Tibial nerve (tissue), 4 donors: ENCODE data around the gene PLK5.

Source experiments
- EP300 ChIP-seq, 2 donors: sonication (generic); formaldehyde crosslinking; IDR thresholded peaks; one replicate each; pipeline ENCODE4 v1.6.1; 2017; ENCODE audit warnings: antibody characterized with exemption in 2 of 2, mild to moderate bottlenecking in 1 of 2
- POLR2A ChIP-seq, 2 donors: fragments of 450-650 bp; IDR thresholded peaks; one replicate each; pipeline ENCODE4 v1.6.1; 2017; ENCODE audit warnings: antibody characterized with exemption in 2 of 2, mild to moderate bottlenecking in 2 of 2, moderate library complexity in 2 of 2
- TF ChIP-seq, protein P1 (sequence below), 5 experiments: fragments of 200-600 bp in 3 of 5; fragments of 450-650 bp in 2 of 5; sonication (generic) in 3 of 5; IDR thresholded peaks; one replicate each; pipeline ENCODE4 v1.5.1; 2016 to 2019; ENCODE audit warnings: antibody characterized with exemption in 5 of 5, mild to moderate bottlenecking in 3 of 5, moderate library complexity in 2 of 5

- TF ChIP-seq, protein P1, sequence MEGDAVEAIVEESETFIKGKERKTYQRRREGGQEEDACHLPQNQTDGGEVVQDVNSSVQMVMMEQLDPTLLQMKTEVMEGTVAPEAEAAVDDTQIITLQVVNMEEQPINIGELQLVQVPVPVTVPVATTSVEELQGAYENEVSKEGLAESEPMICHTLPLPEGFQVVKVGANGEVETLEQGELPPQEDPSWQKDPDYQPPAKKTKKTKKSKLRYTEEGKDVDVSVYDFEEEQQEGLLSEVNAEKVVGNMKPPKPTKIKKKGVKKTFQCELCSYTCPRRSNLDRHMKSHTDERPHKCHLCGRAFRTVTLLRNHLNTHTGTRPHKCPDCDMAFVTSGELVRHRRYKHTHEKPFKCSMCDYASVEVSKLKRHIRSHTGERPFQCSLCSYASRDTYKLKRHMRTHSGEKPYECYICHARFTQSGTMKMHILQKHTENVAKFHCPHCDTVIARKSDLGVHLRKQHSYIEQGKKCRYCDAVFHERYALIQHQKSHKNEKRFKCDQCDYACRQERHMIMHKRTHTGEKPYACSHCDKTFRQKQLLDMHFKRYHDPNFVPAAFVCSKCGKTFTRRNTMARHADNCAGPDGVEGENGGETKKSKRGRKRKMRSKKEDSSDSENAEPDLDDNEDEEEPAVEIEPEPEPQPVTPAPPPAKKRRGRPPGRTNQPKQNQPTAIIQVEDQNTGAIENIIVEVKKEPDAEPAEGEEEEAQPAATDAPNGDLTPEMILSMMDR (IDR thresholded peaks at IDR 0.05): no peak
- TF ChIP-seq POLR2A (IDR thresholded peaks at IDR 0.05) (no peak), EP300 (IDR thresholded peaks at IDR 0.05) (no peak)
Observed at GRCh38 chr19:1526979-1527649, 3.2 kb downstream of the PLK5 start.
